ENCODE data around the gene CCDC191.

The CCDC191 gene

DNA sequence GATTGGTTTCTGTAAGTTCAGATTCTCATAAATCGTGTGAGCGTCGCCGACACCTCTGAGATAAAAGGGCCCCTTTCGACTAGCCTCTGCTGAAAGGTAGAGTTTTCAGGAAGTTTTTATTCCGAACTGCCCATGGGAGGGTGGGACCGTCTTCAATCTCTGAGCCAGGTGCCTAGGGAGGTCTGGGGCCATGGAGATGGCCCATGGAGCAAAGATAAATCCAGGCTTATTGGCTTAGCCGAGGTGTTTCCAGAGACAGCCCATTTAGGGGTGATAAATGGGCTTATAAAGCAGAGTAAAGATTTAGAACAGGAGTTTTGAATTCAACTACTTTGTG, 653 bp upstream of the CCDC191 start:
- DNase-seq (ENCODE audit: low read depth) = no peak

DNA sequence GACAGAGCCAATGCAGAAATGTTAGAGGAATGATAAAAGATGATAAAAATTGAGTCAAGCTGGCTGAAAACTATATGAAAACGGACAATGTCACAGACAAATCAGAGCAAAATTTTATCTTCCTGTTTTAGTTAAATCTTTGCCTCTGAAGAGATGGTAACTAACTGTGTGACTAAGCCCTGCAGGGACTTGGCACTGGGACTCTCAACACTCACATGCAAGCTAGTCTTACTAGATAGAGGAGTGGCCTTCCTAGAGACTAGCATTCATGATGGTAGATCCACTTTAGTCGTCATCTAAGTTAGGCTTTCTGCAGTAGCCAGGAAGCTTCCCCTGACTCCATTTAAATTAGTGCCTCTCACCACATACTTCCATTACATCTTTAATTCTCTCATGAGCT, 4.1 kb downstream of the CCDC191 start:
- no peak for DNase-seq (ENCODE audit: low read depth)

DNA sequence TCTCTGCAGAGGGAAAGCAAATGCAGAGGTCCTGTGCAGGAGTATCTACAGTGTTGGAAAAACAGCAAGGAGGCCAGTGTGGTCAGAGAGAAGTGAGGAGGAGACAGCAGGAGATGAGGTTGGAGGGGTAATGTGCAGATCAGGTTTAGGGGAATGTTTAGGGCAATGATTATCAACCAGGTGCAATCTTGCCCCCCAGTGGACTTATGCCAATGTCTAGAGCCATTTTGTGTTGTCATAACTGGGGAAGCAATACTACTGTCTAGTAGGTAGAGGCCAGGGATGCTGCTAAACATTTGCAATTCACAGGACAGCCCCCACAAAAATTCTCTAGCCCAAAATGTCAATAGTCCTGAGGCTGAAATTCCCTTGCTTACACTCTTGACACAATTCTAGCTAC, 13.1 kb downstream of the CCDC191 start:
- no peak for DNase-seq (ENCODE audit: low read depth)

DNA sequence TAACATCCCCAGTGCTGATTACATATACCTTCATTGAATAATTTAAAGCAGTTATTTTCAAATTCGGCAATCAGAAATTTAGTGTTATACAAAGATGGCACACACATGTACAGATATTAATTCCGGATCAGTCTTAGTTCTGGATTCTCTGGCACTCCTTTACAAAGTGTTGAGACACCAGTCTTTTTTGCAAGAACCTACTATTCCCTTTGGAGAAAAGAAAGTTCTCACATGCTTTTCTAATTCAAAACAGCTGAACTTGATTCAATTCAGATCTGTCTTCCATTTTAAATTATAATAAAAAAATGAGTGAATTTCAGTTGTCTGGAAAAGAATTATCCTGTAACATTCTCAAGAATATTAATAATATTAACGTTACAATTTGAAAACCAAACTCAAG, 20.4 kb downstream of the CCDC191 start:
- DNase-seq (ENCODE audit: low read depth) = no peak

DNA sequence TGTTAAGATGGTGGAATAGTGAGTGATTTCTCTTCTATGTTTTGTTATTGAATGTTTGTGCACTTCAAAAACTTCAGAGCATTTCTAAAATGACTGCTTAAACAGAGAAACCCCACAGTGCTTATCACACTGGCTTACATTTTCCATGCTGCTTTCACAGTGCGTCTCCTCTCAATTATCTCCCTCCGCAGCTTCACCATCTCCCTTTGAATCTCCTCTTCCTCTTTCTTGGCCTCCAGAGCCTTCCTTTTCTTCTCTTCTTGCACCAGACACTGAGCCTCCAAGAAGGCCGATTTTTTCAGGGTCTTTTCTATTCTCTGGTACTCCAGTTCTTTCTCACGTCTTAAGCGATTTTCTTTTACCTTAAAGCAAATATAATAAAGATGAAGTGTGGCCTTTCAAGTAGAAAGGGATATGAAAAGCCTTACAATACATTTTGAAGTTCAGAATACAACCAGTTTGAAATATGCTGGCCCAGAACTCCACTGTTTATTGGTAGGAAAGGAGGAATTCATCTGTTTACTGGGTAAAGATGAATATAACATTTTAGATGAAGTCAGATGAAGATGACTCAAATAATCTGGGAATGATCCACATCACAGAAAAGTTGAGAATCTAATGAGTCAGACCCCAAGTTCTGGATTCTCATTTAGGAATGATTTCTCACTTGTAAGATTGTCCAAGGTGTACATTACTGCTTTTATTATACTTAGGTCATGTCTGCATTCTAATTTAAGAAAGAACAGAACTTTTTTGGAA, 21.4 kb downstream of the CCDC191 start:
- DNase-seq (ENCODE audit: low read depth) = no peak

DNA sequence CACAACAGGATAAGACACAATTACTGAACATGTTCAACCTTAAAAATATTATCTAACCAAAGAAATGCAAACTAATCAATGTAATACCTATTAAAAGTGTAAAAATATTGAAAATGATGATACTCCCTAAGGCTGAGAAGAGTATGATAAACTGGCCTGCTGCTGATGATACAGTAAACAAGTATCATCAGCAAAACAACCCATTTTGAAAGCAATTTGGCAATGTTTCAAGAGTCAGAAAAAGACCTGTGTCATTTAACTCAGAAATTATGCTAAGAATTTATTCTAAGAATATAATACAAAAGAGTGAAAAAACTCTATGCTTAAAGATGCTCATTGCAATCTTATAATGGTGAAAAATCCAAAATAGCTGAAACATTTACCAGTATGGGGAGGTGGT, 22.1 kb downstream of the CCDC191 start:
- no peak for DNase-seq (ENCODE audit: low read depth)

DNA sequence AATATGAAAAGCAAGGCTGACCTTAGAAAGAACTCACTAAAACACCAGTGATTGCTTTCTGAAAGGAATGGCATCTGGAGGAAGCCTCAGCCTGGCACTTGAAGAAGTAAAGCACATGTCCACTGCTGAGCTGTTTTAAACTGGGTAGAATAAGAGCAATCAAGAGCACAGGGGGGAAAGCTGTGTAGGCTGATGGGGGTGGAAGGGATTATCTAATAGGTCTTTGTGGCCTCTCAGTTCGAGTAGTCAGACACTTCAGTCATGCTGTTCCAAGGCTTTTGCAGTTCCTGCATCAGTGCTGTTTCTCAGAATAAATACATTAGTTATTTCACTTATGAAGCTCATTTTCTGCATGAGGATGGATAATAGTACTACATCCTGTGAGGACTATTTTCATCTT, 22.6 kb downstream of the CCDC191 start:
- DNase-seq (ENCODE audit: low read depth) = no peak

DNA sequence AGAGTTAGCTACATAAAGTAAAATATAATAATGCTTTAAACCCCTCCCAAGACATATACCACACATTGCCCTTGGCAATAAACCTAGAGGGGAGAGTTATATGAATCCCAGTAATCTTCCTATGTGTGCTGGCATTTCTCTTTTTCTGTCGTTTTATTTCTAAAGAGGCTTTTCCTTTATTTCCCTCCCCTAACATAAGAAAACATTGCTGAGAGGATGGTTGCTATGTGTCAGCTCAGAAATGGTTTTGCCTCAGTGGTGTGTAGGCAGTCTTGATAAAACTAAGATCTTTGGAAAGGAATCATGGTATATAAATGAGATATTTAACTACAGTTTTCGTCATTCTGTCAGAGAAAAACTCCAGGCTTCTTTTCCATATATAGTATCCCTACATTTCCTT, 30.0 kb downstream of the CCDC191 start:
- DNase-seq (ENCODE audit: low read depth) = no peak

DNA sequence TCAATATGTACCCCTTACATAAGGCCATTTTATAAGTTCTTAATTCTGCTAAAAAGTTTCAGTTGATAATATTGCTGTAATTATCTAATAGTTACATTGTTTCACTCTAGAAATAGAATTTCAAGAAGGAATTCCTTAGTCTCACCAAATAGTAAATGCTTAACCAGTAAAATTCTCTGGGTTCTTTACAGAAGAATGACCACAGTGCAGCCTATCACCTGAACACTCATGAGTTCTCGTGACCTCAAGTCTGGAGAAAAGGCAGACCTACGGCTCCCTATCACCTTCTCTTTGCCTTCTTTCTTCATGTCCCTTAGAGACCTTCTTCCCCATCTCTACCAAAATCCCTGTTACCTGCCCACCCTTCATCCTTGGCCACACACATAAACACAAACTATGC, 30.9 kb downstream of the CCDC191 start:
- no peak for DNase-seq (ENCODE audit: low read depth)

DNA sequence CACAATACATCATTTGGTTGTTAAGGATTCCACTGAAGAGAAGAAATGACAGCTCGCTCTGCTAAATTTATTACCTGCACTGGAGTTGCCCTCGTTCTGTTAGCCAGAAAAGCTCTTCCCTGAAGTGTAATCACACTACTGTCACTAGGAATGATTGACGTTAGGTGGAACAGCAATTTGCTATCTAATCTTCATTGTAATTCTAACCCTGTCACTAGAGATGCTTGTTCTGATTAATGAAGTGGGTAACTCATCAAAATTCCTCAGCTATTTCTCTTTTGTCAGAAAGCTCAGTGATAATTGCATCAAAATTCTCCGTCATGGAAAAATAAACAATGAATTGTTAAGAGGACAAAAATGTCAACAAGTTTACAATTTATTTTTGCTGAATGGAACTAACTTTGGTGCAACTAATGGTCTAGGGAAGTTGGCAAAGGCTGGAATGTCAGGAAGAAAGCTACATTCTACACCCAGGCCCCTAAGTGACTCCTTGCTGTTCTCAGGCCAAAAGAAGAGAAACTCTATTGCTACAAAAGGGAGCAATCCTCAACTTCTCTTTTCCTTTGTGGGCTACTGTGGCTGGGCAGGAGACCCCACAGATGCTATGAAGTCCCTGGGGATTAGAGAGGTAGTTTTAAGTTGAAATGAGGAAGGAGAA, 34.1 kb downstream of the CCDC191 start:
- no peak for DNase-seq (ENCODE audit: low read depth)

DNA sequence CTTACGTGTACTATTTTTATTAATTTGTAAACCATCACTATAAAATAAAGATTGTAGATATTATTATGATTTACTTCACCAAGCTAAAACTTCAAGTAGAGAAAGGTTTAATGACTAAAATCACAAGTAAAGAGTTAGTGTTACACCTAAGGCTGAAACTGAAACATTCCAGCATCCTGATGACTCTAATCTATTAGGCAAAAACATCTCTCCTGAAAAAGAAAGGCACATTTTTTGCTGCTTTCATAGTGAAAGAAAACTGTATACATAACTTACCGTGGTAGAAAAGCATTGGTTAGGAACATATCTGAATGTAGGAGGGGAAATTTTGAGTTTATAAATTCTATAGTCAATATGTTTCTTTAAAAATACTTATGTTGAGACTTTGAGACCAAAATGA, 35.4 kb downstream of the CCDC191 start:
- DNase-seq (ENCODE audit: low read depth) = no peak

DNA sequence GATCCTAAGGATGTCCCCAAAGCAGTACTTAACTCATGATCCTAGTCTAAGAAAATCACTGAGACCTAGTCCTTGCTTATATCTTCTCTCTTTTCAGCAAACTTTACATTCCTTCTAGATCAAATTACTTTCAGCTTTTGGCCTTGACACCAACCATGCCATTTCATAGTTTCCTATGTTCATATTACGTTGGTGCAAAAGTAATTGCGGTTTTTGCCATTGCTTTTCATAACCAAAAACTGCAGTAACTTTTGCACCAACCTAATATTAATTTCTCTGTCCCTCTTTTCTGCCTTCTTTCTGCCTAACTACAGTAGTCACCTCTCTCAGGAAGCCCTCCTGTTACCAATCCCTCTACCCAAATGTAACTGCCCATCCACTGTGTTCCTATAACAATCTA, 36.8 kb downstream of the CCDC191 start:
- no peak for DNase-seq (ENCODE audit: low read depth)

DNA sequence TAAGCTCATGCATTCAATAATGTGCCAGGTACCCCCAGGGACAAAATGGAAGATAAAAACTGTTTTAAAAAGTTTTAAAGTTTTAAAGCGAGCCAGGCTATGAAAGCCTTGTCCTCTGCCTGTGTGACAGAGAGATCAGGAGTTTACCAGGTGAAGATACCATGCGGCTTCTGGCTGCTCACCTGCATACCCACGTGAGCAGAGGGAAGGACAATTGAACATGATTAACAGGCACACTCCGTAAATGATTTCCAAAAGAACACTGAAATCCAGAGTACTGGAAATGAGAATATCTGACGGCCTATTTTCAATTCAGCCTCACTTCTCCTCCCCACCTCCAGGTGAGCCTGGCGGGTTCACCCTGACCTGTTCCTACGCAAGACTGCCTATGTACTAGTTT, 42.1 kb downstream of the CCDC191 start:
- no peak for DNase-seq (ENCODE audit: low read depth)

DNA sequence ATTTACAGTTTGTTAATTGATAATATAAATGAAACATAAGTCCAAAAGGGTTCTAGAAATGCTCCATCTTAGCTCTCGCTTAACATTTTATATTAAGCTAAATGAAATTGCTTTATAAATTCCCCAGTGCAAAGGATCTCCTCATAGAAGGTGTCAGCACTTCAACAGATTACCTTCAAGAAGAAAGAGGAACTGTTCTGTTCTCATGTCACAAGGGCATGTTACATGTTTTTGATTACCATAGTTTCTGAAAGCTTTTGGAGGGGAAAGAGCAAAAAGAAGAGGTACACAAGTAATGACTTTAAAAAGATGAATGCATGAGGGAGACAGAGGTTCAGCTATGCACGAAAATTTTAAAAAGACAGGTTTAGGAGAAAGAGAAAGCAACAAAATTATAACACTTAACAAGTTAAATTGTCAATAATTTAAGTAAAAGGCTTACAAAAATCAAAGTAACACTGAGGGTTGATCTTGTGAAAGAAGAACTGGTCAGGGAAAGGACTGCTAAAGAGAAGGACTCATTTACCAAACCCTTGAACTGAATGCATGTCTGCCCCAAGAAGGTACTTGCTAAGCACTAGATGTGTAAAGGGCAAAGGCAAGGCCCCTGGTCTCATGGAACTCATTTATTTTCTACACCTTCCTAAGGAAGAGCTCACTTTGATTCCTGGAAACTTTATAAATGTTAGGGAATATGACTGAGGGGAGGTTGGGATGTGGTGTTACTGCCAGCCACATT, 45.1 kb downstream of the CCDC191 start:
- DNase-seq (ENCODE audit: low read depth) = no peak

DNA sequence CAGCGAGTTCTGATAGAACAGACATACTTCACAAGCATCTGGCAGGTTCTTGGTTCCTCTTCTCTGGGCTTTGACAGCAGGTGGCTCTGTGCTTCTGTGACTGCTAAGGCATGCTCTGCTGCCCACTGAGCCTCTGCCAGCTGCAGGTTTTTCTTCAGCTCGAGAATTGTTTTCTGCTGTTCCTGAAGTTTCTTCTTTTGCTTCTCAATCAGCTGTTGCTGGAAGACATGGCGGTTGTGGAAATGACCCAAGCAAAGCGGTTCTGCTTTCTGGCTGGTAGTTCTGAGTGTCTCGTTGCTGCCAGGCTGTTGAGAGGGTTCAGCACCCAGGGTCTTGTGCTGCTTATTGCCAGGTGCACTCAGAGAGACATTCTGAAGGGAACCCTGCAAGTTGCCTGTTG, 50.8 kb downstream of the CCDC191 start:
- no peak for DNase-seq (ENCODE audit: low read depth)

DNA sequence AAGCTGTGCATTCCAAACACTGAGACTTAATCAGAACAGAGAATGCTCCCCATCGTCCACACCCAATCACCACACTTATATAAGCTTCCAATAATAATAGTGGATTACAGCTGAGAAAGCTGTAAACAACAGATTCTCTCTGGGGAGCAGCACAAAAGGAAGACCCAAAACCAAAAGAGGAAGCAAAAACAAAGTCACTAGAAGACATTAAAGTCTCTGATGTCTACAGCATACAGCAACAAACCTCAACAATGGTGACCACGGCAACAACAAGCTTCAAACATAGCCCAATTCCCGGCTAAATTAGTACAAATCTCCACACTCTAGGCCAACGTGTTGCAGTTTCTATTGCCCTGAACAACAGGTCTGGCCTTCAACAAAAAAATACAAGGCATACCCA, 70.8 kb downstream of the CCDC191 start:
- DNase-seq (ENCODE audit: low read depth) = no peak

DNA sequence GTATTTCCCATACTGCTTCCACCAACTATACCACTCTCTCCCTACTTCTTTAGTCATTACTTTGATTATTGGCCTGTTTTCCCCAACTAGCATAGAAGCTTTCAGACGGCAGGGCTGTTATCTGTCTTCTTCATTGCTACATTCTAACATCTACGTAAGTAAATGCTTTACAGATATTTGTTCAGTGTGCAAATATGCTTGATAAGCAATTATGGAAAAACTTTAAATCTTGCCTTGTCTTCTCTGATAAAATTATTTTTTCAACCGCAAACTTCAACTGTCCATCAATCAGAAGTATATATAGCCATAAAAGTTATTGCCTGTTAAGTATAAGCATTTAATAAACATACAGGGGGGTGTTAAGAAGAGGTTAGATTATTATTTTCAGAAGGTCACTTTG, 72.8 kb downstream of the CCDC191 start:
- DNase-seq (ENCODE audit: low read depth) = no peak

DNA sequence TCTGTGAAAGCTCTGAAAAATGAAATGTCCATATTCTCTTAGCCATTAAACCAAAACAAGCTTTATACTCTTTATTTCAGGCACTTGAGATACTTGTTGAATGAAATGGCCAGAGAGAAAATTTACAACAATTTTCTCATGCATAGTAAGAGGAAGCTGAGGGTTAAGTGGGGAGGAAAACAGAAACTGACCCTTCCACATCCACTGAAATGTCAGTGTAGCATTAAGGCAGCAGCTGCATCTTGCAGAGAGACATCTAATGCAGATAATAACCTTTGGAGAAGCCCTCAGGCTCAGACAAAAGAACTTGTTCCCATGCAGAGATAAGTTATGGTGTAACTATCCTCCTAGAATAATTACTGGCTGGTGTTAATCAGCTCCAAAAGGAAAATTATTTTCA, 74.5 kb downstream of the CCDC191 start:
- no peak for DNase-seq (ENCODE audit: low read depth)

DNA sequence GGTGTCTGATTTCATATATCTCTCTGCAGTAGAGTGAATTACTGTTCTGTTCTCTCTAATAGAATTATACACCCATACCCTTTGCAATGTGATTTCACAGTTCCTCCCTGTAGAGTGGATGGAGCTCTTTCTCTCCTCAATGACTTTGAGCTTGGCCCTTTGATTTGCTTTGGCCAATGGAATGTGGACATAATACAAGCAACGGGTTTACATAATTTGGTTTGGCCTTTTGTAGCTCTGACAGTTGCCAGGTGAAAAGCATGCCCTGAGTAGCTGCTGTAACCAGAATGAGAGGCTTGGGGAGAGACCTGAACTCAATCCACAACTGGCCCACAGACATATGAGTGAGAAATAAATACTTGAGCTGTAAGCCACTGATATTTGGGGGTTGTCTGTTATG, 76.4 kb downstream of the CCDC191 start:
- no peak for DNase-seq (ENCODE audit: low read depth)

DNA sequence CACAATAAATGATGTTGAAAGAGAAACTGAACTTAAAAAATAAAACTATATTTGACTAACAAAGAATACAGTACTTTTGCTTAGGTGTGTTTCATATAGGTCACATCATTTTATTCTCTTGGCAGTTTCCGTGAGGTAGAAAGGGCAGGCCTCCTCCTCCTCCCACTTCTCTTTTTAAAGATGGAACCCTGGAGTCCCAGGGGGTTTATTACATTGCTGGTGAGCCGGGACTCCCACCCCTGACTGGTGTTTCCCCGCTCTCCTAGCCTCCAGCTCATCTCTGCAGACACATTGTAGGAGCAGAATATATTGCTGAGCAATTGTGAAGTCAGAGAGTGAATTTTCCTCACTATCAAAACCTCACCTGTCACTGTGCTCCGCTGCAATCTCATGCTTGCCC, 78.5 kb downstream of the CCDC191 start:
- DNase-seq (ENCODE audit: low read depth) = no peak

DNA sequence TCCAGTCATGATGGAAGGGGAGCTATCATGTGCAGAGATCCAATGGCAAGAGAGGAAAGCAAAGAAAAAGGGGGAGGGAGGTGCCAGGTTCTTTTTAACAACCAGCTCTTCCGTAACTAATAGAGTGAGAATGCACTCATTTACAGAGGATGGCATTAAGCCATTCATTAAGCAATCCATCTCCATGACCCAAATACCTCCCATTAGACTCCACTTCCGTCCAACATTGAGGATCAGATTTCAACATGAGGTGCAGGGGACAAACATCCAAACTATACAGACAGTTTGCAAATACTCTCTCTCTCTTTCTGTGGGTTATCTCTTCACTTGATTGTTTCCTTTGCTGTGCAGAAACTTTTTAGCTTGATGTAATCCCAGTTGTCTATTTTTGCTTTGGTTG, 87.3 kb downstream of the CCDC191 start:
- peak; percentile 32 for DNase-seq (ENCODE audit: low read depth)

DNA sequence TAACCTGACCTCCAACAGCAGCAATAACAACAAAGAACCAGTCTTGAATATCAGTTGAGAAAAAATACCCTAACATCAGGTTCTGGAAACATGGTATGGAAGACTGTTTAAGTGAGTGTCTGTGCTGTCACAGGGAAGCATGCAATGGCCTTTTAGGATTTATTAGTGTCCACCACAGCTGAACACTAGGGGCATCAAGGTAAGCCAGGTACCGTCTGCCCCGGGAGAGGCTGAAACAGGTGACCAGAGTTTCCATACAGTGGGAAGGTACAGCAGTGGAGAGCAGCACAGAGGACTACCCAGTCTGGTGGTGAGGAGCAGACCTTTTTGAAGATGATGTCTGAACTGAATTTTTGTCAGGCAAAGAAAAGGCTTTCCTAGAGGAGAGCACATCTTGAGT, 90.2 kb downstream of the CCDC191 start:
- DNase-seq (ENCODE audit: low read depth) = no peak

DNA sequence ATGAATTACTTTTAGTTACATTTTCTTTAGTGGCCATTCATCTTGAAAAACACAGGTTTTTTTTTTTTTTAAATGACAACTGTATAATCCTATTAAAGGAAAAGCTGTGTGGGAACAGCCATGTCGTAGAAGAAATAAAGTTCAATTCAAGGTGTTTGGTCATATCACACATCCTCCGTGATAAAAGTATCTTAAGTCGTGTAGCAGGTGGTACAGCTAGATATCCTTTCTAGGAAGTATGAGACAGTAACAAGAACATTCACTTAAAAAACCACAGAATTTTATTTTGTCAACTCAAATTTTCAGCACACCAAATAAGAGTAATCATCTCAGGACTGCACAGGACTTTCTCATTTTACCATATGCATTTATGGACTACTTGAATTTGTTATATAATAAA, 92.4 kb downstream of the CCDC191 start:
- DNase-seq (ENCODE audit: low read depth) = no peak

Measured in GM04504 (cell line).